Fibroblast of the aortic adventitia (primary cell): ENCODE results near the gene NUF2. TPM values are rescaled to one million over a fixed set of nuclear protein-coding genes. Genes with fewer than 3 reads are reported as not detected.
"Not testable (repeated sequence)": the region's sequence is repeated elsewhere in the genome, so short reads cannot be mapped to it uniquely, and the experiment has no call there.

Experiments used
- DNase-seq: peaks from one replicate; pipeline ENCODE4 v3.0.0-alpha.2; 2010; ENCODE audit warnings: low read depth
- H3K4me3 ChIP-seq: 2 replicates; pipeline ENCODE4 v1.5.1; 2011; ENCODE audit warnings: low read depth, mild to moderate bottlenecking, control low read depth, low read length, moderate library complexity
- CTCF ChIP-seq: IDR thresholded peaks from 2 replicates; pipeline ENCODE4 v1.5.1; 2011; ENCODE audit warnings: mild to moderate bottlenecking, low read length, control low read depth, inconsistent platforms; ENCODE audit not compliant: insufficient read depth
- total RNA-seq: library from RNA; depleted of rRNA; stranded (reverse); fragments of >200 nt; gene quantifications from 2 replicates; pipeline ENCODE4 v1.2.3, GENCODE V29; 2012; ENCODE audit warnings: low replicate concordance

NUF2 gene
- total RNA-seq, 1 donor: 25.8 TPM

- DNase-seq: peak; percentile 29
- TF ChIP-seq CTCF: no peak
- H3K4me3 ChIP-seq: no peak overlapping the region
These were observed 15.9 kb downstream of the NUF2 start for GRCh38 chr1:163337631-163338030.

GRCh38 chr1:163346326-163346870, 24.6 kb downstream of the NUF2 start:
- no peak for DNase-seq
- no peak overlapping the region for H3K4me3 ChIP-seq
- no peak for TF ChIP-seq CTCF

GRCh38 chr1:163347106-163347505, 25.4 kb downstream of the NUF2 start:
- DNase-seq: no peak
- TF ChIP-seq CTCF: no peak
- no peak overlapping the region for H3K4me3 ChIP-seq

- no peak for TF ChIP-seq CTCF
- H3K4me3 ChIP-seq: no peak overlapping the region
These were observed 30.2 kb downstream of the NUF2 start for GRCh38 chr1:163351912-163352311.

GRCh38 chr1:163357378-163357777, 35.6 kb downstream of the NUF2 start:
- no peak for TF ChIP-seq CTCF
- H3K4me3 ChIP-seq: no peak overlapping the region
- peak; percentile 51 for DNase-seq

More at GRCh38 chr1:163351912-163352311, 30.2 kb downstream of the NUF2 start:
- no peak for DNase-seq

- H3K4me3 ChIP-seq, DNase-seq: not testable (repeated sequence)
These were observed 36.4 kb downstream of the NUF2 start for GRCh38 chr1:163358172-163358571.

- DNase-seq: peak; percentile 18
- H3K4me3 ChIP-seq: no peak overlapping the region
- peak; percentile 49 for TF ChIP-seq CTCF
These were observed 39.6 kb downstream of the NUF2 start for GRCh38 chr1:163361123-163361934.
